ENCODE results near the gene SLC41A2.

GRCh38 chr12:104964167-104964855 lies 6.2 kb upstream of the SLC41A2 start:
- TF ChIP-seq, protein P1, sequence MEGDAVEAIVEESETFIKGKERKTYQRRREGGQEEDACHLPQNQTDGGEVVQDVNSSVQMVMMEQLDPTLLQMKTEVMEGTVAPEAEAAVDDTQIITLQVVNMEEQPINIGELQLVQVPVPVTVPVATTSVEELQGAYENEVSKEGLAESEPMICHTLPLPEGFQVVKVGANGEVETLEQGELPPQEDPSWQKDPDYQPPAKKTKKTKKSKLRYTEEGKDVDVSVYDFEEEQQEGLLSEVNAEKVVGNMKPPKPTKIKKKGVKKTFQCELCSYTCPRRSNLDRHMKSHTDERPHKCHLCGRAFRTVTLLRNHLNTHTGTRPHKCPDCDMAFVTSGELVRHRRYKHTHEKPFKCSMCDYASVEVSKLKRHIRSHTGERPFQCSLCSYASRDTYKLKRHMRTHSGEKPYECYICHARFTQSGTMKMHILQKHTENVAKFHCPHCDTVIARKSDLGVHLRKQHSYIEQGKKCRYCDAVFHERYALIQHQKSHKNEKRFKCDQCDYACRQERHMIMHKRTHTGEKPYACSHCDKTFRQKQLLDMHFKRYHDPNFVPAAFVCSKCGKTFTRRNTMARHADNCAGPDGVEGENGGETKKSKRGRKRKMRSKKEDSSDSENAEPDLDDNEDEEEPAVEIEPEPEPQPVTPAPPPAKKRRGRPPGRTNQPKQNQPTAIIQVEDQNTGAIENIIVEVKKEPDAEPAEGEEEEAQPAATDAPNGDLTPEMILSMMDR (conservative IDR thresholded peaks at IDR 0.05; ENCODE audit: low read length) = no peak
- no peak for TF ChIP-seq EZH2phosphoT487 (IDR thresholded peaks at IDR 0.05; ENCODE audit: borderline replicate concordance)
